GM23338 (cell line): ENCODE measurements around the gene C6orf120. TPM values are rescaled to one million over a fixed set of nuclear protein-coding genes. Genes with fewer than 3 reads are reported as not detected.

Experiments used
- EZH2phosphoT487 ChIP-seq: fragments of 200-600 bp; sonication (generic); IDR thresholded peaks from one replicate; pipeline ENCODE4 v1.8.1; 2018; ENCODE audit warnings: antibody characterized with exemption; ENCODE audit not compliant: unreplicated experiment
- POLR2AphosphoS5 ChIP-seq: IDR thresholded peaks from 2 replicates; pipeline ENCODE4 v1.6.1; 2016; ENCODE audit warnings: antibody characterized with exemption, low read depth
- ZNF331 ChIP-seq: fragments of 250-450 bp; sonication (Bioruptor Pico); IDR thresholded peaks from 2 replicates; pipeline ENCODE4 v1.5.0; 2020; ENCODE audit warnings: low read depth, mild to moderate bottlenecking, moderate library complexity
- polyA plus RNA-seq: library from polyadenylated mRNA; unstranded; fragments of >200 nt; fragmentation: Nextera tagmentation; extraction: Ambion mirVana; gene quantifications from 2 replicates; pipeline ENCODE4 v1.2.1, GENCODE V29; 2016
- total RNA-seq: library from RNA; depleted of rRNA; stranded (reverse); fragments of >200 nt; shearing (Covaris generic); gene quantifications from 2 replicates; pipeline ENCODE4 v1.2.3, GENCODE V29; 2014
- TF ChIP-seq, protein P1 (sequence below): fragments of 250-450 bp; sonication (Bioruptor Pico); IDR thresholded peaks from 2 replicates; pipeline ENCODE4 v1.5.0; 2020; ENCODE audit warnings: mild to moderate bottlenecking, moderate library complexity
- TF ChIP-seq, protein P2 (sequence below): IDR thresholded peaks from one replicate; pipeline ENCODE4 v1.6.1; 2018; ENCODE audit warnings: antibody characterized with exemption; ENCODE audit not compliant: unreplicated experiment

Gene C6orf120
- total and polyA plus RNA-seq, 2 experiments from 2014 or later = 18.8 to 57.3 TPM

GRCh38 chr6:169700296-169700695 lies 1.6 kb upstream of the C6orf120 start (continued):
- TF ChIP-seq, protein P1, sequence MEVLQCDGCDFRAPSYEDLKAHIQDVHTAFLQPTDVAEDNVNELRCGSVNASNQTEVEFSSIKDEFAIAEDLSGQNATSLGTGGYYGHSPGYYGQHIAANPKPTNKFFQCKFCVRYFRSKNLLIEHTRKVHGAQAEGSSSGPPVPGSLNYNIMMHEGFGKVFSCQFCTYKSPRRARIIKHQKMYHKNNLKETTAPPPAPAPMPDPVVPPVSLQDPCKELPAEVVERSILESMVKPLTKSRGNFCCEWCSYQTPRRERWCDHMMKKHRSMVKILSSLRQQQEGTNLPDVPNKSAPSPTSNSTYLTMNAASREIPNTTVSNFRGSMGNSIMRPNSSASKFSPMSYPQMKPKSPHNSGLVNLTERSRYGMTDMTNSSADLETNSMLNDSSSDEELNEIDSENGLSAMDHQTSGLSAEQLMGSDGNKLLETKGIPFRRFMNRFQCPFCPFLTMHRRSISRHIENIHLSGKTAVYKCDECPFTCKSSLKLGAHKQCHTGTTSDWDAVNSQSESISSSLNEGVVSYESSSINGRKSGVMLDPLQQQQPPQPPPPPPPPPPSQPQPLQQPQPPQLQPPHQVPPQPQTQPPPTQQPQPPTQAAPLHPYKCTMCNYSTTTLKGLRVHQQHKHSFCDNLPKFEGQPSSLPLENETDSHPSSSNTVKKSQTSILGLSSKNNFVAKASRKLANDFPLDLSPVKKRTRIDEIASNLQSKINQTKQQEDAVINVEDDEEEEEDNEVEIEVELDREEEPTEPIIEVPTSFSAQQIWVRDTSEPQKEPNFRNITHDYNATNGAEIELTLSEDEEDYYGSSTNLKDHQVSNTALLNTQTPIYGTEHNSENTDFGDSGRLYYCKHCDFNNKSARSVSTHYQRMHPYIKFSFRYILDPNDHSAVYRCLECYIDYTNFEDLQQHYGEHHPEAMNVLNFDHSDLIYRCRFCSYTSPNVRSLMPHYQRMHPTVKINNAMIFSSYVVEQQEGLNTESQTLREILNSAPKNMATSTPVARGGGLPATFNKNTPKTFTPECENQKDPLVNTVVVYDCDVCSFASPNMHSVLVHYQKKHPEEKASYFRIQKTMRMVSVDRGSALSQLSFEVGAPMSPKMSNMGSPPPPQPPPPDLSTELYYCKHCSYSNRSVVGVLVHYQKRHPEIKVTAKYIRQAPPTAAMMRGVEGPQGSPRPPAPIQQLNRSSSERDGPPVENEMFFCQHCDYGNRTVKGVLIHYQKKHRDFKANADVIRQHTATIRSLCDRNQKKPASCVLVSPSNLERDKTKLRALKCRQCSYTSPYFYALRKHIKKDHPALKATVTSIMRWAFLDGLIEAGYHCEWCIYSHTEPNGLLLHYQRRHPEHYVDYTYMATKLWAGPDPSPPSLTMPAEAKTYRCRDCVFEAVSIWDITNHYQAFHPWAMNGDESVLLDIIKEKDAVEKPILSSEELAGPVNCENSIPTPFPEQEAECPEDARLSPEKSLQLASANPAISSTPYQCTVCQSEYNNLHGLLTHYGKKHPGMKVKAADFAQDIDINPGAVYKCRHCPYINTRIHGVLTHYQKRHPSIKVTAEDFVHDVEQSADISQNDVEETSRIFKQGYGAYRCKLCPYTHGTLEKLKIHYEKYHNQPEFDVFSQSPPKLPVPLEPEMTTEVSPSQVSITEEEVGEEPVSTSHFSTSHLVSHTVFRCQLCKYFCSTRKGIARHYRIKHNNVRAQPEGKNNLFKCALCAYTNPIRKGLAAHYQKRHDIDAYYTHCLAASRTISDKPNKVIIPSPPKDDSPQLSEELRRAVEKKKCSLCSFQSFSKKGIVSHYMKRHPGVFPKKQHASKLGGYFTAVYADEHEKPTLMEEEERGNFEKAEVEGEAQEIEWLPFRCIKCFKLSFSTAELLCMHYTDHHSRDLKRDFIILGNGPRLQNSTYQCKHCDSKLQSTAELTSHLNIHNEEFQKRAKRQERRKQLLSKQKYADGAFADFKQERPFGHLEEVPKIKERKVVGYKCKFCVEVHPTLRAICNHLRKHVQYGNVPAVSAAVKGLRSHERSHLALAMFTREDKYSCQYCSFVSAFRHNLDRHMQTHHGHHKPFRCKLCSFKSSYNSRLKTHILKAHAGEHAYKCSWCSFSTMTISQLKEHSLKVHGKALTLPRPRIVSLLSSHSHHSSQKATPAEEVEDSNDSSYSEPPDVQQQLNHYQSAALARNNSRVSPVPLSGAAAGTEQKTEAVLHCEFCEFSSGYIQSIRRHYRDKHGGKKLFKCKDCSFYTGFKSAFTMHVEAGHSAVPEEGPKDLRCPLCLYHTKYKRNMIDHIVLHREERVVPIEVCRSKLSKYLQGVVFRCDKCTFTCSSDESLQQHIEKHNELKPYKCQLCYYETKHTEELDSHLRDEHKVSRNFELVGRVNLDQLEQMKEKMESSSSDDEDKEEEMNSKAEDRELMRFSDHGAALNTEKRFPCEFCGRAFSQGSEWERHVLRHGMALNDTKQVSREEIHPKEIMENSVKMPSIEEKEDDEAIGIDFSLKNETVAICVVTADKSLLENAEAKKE = no peak
- TF ChIP-seq POLR2AphosphoS5 (no peak), EZH2phosphoT487 (no peak), ZNF331 (CRISPR knock-in tag) (no peak)
- TF ChIP-seq, protein P2, sequence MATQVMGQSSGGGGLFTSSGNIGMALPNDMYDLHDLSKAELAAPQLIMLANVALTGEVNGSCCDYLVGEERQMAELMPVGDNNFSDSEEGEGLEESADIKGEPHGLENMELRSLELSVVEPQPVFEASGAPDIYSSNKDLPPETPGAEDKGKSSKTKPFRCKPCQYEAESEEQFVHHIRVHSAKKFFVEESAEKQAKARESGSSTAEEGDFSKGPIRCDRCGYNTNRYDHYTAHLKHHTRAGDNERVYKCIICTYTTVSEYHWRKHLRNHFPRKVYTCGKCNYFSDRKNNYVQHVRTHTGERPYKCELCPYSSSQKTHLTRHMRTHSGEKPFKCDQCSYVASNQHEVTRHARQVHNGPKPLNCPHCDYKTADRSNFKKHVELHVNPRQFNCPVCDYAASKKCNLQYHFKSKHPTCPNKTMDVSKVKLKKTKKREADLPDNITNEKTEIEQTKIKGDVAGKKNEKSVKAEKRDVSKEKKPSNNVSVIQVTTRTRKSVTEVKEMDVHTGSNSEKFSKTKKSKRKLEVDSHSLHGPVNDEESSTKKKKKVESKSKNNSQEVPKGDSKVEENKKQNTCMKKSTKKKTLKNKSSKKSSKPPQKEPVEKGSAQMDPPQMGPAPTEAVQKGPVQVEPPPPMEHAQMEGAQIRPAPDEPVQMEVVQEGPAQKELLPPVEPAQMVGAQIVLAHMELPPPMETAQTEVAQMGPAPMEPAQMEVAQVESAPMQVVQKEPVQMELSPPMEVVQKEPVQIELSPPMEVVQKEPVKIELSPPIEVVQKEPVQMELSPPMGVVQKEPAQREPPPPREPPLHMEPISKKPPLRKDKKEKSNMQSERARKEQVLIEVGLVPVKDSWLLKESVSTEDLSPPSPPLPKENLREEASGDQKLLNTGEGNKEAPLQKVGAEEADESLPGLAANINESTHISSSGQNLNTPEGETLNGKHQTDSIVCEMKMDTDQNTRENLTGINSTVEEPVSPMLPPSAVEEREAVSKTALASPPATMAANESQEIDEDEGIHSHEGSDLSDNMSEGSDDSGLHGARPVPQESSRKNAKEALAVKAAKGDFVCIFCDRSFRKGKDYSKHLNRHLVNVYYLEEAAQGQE = no peak
